K562 (cell line): ENCODE data around the gene ZNF521.

Source experiments
- ATF7 ChIP-seq: fragments of 450-650 bp; IDR thresholded peaks from 2 replicates; pipeline ENCODE4 v1.7.1; 2014; ENCODE audit warnings: mild to moderate bottlenecking, moderate library complexity
- CTCF ChIP-seq, 3 experiments: IDR thresholded peaks in 2 of 3; conservative IDR thresholded peaks in 1 of 3; 2 replicates each; pipeline ENCODE4 v1.5.1; 2011 to 2012; ENCODE audit warnings: low read length in 3 of 3, mild to moderate bottlenecking in 3 of 3, control low read depth in 2 of 3, improper control_type of control experiment in 1 of 3, inconsistent platforms in 1 of 3, low read depth in 1 of 3, mixed read lengths in 1 of 3, moderate library complexity in 1 of 3; ENCODE audit not compliant: insufficient read depth in 2 of 3
- HDGF ChIP-seq: fragments of 450-650 bp; IDR thresholded peaks from 2 replicates; pipeline ENCODE4 v1.6.1; 2016
- MED1 ChIP-seq: sonication (generic); formaldehyde crosslinking; IDR thresholded peaks from 2 replicates; pipeline ENCODE4 v1.8.1; 2023; ENCODE audit warnings: missing genetic modification reagents, borderline replicate concordance
- NFXL1 ChIP-seq: fragments of 450-650 bp; formaldehyde crosslinking; IDR thresholded peaks from 2 replicates; pipeline ENCODE4 v1.4.0; 2021; ENCODE audit warnings: mild to moderate bottlenecking
- PKNOX1 ChIP-seq: fragments of 450-650 bp; IDR thresholded peaks from 2 replicates; pipeline ENCODE4 v1.6.1; 2016
- RBFOX2 ChIP-seq: fragments of 200-400 bp; formaldehyde crosslinking; IDR thresholded peaks from 2 replicates; pipeline ENCODE4 v1.6.1; 2017; ENCODE audit warnings: low read depth, mild to moderate bottlenecking, low read length, moderate library complexity
- RFX5 ChIP-seq: IDR thresholded peaks from 2 replicates; pipeline ENCODE4 v1.6.1; 2011; ENCODE audit warnings: low read depth, mild to moderate bottlenecking, improper control_type of control experiment, low read length
- TCF7 ChIP-seq: sonication (generic); IDR thresholded peaks from 2 replicates; pipeline ENCODE4 v1.6.1; 2016; ENCODE audit warnings: antibody characterized with exemption, borderline replicate concordance
- U2AF2 ChIP-seq: fragments of 200-400 bp; formaldehyde crosslinking; optimal IDR thresholded peaks from 2 replicates; pipeline ENCODE3; 2017; ENCODE audit warnings: low read depth, mild to moderate bottlenecking, low read length
- ZNF3 ChIP-seq: fragments of 250-450 bp; sonication (Bioruptor Pico); IDR thresholded peaks from 2 replicates; pipeline ENCODE4 v1.5.0; 2021; ENCODE audit warnings: mild to moderate bottlenecking, moderate library complexity
- ZNF589 ChIP-seq: fragments of 200-800 bp; sonication (Bioruptor generic); IDR thresholded peaks from 2 replicates; pipeline ENCODE4 v1.6.1; 2016; ENCODE audit warnings: low read depth, missing genetic modification characterization, missing compliant biosample characterization
- ZNF609 ChIP-seq: sonication (generic); formaldehyde crosslinking; IDR thresholded peaks from 2 replicates; pipeline ENCODE4 v1.8.1; 2023; ENCODE audit warnings: missing genetic modification reagents, mild to moderate bottlenecking, borderline replicate concordance

- TF ChIP-seq RFX5 (no peak), NFXL1 (CRISPR knock-in tag) (no peak), ZNF3 (CRISPR knock-in tag) (no peak), RBFOX2 (no peak), HDGF (no peak), CTCF (IDR thresholded peaks at IDR 0.05 in 2 of 3, conservative IDR thresholded peaks at IDR 0.05 in 1 of 3; ENCODE audit: insufficient read depth in 2 of 3, low read depth in 1 of 3, low read length in 3 of 3) (no peak), ZNF589 (CRISPR knock-in tag) (no peak), ZNF609 (CRISPR knock-in tag) (no peak), TCF7 (no peak), MED1 (CRISPR knock-in tag) (no peak), PKNOX1 (no peak), ATF7 (no peak), U2AF2 (no peak)
These were observed 165.1 kb downstream of the ZNF521 start for GRCh38 chr18:25186871-25187270.
